ENCODE measurements around the gene B3GAT3.

Gene B3GAT3

DNA sequence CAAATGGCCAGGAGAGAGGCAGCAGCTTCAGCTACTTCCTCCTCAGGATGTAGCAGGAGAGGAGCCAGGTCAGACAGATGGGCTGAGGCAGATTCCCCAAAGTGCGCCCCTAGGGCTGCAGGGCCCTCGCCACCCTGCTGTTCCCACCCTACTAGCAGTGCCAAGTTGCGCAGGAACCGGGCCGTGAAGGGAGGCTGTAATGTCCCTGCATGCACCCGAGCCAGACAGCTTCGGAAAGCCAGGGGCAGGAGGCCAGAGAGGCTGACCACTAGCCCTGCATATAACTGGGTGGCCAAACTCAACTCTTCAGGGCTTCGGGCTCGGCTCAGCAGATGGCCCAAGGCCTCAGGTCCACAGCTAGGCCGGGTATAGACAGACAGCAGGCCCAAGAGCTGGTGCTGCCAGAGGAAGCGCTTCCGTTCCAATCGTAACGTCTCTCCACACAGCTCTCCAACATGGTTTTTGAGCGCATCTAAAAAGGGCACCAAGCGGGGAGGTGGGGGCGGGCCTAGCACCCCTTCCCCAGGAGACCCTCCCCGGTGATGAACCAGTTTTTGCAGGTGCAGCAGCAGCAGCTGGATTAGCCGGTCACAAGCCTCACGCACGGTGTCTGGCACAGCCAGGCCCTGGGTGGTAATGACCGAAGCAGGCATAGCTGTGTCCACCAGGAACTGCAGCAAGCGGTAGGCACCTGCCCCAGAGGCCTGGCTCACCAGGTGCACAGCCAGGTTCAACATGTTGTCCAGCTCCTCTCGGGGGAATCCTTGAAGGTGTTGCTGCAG lies 26.6 kb upstream of the B3GAT3 start:
- H3K27ac ChIP-seq = peak overlapping the region; percentile 97
- TF ChIP-seq CTCF (conservative IDR thresholded peaks at IDR 0.05) (no peak), ZFX (IDR thresholded peaks at IDR 0.05) (no peak)

DNA sequence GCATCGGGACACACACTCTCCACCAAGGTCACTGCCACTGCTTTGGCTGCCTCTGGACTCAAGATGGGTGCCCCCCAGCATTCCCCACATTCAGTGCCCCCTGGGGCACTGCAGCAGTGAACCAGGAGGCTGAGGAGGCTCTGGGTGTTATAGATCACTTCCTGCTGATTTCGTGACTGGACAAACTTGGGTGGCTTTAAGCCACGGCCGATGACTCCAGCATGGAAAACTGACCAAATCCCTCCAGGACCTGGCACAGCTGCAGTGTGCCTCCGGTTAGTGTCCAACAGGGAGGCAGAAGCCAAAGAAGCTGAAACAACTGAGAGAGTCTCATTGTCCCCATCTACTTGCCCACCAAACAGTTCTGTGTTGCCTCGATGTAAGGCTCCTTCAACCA lies 25.8 kb upstream of the B3GAT3 start:
- TF ChIP-seq ZFX (IDR thresholded peaks at IDR 0.05) (no peak), CTCF (conservative IDR thresholded peaks at IDR 0.05) (no peak)
- H3K27ac ChIP-seq = peak overlapping the region; percentile 97

GRCh38 chr11:62646825-62647608 lies 25.2 kb upstream of the B3GAT3 start:
- peak overlapping the region; percentile 97 for H3K27ac ChIP-seq
- TF ChIP-seq CTCF (conservative IDR thresholded peaks at IDR 0.05) = no peak
- no peak for TF ChIP-seq ZFX (IDR thresholded peaks at IDR 0.05)

DNA sequence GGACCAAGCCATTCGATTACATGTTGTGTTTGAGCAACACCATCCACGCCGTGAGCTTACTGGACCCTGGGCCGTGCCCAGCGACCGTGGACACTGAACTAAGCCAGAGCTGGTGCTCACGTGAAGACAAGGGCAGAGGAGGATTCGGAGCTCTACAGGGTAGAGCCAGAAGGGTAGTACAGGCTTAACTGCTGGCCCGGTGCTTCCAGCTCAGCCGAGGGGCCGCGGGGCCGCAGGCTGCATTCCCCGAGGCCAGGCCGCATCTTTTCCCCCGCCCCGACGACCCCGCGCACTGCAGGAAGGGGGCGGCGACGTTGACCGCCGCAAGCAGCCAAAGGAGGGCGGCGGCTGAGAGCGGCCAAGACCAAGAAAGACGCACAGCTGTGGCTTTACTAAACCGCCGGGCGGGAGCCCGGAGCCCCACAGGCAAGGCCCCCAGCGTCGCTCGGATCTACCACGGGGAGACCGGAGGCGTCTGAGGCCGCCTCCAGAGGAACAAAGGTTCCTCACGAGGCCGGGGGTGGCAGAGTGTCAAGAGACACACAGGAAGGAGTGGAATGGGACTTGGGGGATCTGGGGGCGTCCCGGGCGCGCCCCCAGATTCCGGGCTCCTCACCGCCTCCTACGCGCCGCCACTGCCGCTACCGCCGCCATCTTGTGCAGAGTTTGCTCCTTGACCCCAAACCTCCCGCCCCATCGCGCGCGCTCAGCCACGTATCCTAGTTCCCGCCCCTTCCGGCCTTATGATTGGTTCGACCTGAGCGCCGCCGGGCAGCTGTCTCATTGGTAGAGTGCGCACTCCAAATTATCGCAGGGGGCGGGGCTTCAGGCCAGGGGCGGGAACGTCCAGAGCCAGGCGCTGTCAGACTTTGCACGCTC lies 24.4 kb upstream of the B3GAT3 start, which contains the start of gene GANAB:
Gene GANAB, minus strand, starts transcription at position 668 of the 879 bp plus-strand sequence. Its CDS starts 14 bp downstream, at position 654.
- TF ChIP-seq CTCF (conservative IDR thresholded peaks at IDR 0.05) (no peak), ZFX (IDR thresholded peaks at IDR 0.05) (peak; percentile 89; the same call in 1 of the 2 replicates)

GRCh38 chr11:62645671-62645945 lies 23.8 kb upstream of the B3GAT3 start:
- peak overlapping the region; percentile 97 for H3K27ac ChIP-seq
- TF ChIP-seq CTCF (conservative IDR thresholded peaks at IDR 0.05) (no peak), ZFX (IDR thresholded peaks at IDR 0.05) (no peak)

More for the DNA sequence above, 24.4 kb upstream of the B3GAT3 start, which contains the start of gene GANAB:
- H3K27ac ChIP-seq = peak within 1 kb of the TSS; percentile 97

- no peak overlapping the region for H3K27ac ChIP-seq
- TF ChIP-seq ZFX (IDR thresholded peaks at IDR 0.05) = no peak
- no peak for TF ChIP-seq CTCF (conservative IDR thresholded peaks at IDR 0.05)
Observed at GRCh38 chr11:62644220-62644619, 22.4 kb upstream of the B3GAT3 start.
